Measurements from ENCODE around the gene LYRM1. TPM values are rescaled to one million over a fixed set of nuclear protein-coding genes. Genes with fewer than 3 reads are reported as not detected.
"Not testable (repeated sequence)": the region's sequence is repeated elsewhere in the genome, so short reads cannot be mapped to it uniquely, and the experiment has no call there.

LYRM1 gene
- total and polyA plus RNA-seq, 2 experiments from 2014 or later = 18.7 to 24.8 TPM

GRCh38 chr16:20929676-20930364 lies 29.2 kb downstream of the LYRM1 start:
- DNase-seq (ENCODE audit: low spot score); H2AFZ ChIP-seq; ATAC-seq; H3K4me1 Mint-ChIP-seq; H3K9me3 Mint-ChIP-seq; H3K4me2 ChIP-seq; H3K27me3 ChIP-seq (ENCODE audit: insufficient read depth); H3K4me1 ChIP-seq (ENCODE audit: insufficient read depth); H3K36me3 ChIP-seq (ENCODE audit: insufficient read depth); H3K27ac ChIP-seq (ENCODE audit: low read depth); H3K27ac Mint-ChIP-seq; H3K36me3 Mint-ChIP-seq (ENCODE audit: low read depth); H3K79me2 ChIP-seq (replicated peaks; ENCODE audit: insufficient read depth); H3K27me3 Mint-ChIP-seq (ENCODE audit: insufficient read depth, low read depth, poor library complexity); H3K9me2 ChIP-seq (ENCODE audit: insufficient read depth); H3K4me3 Mint-ChIP-seq; H3F3A ChIP-seq (replicated peaks; ENCODE audit: low read depth); H3K4me3 ChIP-seq; H4K20me1 ChIP-seq (replicated peaks; ENCODE audit: insufficient read depth): not testable (repeated sequence)

- Histone ChIP-seq H3K4me2 (no peak overlapping the region), H3K27ac (ENCODE audit: low read depth) (no peak overlapping the region), H3F3A (replicated peaks; ENCODE audit: low read depth) (no peaks in the 10 kb centered on the region), H3K4me3 (no peak overlapping the region), H3K9me2 (ENCODE audit: insufficient read depth) (no peaks in the 10 kb centered on the region), H3K4me1 (ENCODE audit: insufficient read depth) (no peaks in the 10 kb centered on the region), H3K79me2 (replicated peaks; ENCODE audit: insufficient read depth) (no peaks in the 10 kb centered on the region), H3K27me3 (ENCODE audit: insufficient read depth) (no peaks in the 10 kb centered on the region), H2AFZ (no peak overlapping the region), H3K36me3 (ENCODE audit: insufficient read depth) (no peaks in the 10 kb centered on the region), H4K20me1 (replicated peaks; ENCODE audit: insufficient read depth) (no peaks in the 10 kb centered on the region; the same call in 1 of the 2 replicates)
- no peak overlapping the region for H3K27ac Mint-ChIP-seq
- DNase-seq (ENCODE audit: low spot score) = no peak
- H3K27me3 Mint-ChIP-seq (ENCODE audit: insufficient read depth, low read depth, poor library complexity) = peaks cover 2% of the 10 kb centered on the region
- ATAC-seq = no peak
- no peaks in the 10 kb centered on the region for H3K4me1 Mint-ChIP-seq
- no peaks in the 10 kb centered on the region for H3K9me3 Mint-ChIP-seq
- TF ChIP-seq POLR2AphosphoS5 (IDR thresholded peaks at IDR 0.05; ENCODE audit: low read depth) (no peak), CREB1 (CRISPR knock-in tag; IDR thresholded peaks at IDR 0.05; ENCODE audit: low read depth) (no peak), ZNF114 (CRISPR knock-in tag; IDR thresholded peaks at IDR 0.05) (no peak), EZH2phosphoT487 (IDR thresholded peaks at IDR 0.05; ENCODE audit: unreplicated experiment) (no peak)
- H3K4me3 Mint-ChIP-seq = no peak overlapping the region
- H3K36me3 Mint-ChIP-seq (ENCODE audit: low read depth) = no peaks in the 10 kb centered on the region
Measured at GRCh38 chr16:20930365-20930690, 29.8 kb downstream of the LYRM1 start.

GRCh38 chr16:20931066-20931600 lies 30.6 kb downstream of the LYRM1 start:
- H3K4me2 ChIP-seq = no peak overlapping the region
- no peak for TF ChIP-seq ETS1 (IDR thresholded peaks at IDR 0.05)
- no peak for TF ChIP-seq CREB1 (CRISPR knock-in tag; IDR thresholded peaks at IDR 0.05; ENCODE audit: low read depth)
- no peak for TF ChIP-seq ZNF331 (CRISPR knock-in tag; IDR thresholded peaks at IDR 0.05; ENCODE audit: low read depth)
- TF ChIP-seq EZH2 (IDR thresholded peaks at IDR 0.05; ENCODE audit: low read depth, unreplicated experiment) = no peak
- TF ChIP-seq JUNB (IDR thresholded peaks at IDR 0.05; ENCODE audit: unreplicated experiment) = no peak
- no peak for TF ChIP-seq REST (IDR thresholded peaks at IDR 0.05; ENCODE audit: unreplicated experiment)
- no peak for TF ChIP-seq NANOG (IDR thresholded peaks at IDR 0.05; ENCODE audit: borderline replicate concordance)
- TF ChIP-seq POLR2AphosphoS5 (IDR thresholded peaks at IDR 0.05; ENCODE audit: low read depth) = no peak
- no peak for TF ChIP-seq STAT1 (IDR thresholded peaks at IDR 0.05; ENCODE audit: unreplicated experiment)
- no peak for TF ChIP-seq EZH2phosphoT487 (IDR thresholded peaks at IDR 0.05; ENCODE audit: unreplicated experiment)

More at GRCh38 chr16:20931066-20931600, 30.6 kb downstream of the LYRM1 start:
- Histone ChIP-seq H3K4me1 (ENCODE audit: insufficient read depth) (no peaks in the 10 kb centered on the region), H3K36me3 (ENCODE audit: insufficient read depth) (no peaks in the 10 kb centered on the region), H3K27ac (ENCODE audit: low read depth) (no peak overlapping the region), H3K9me2 (ENCODE audit: insufficient read depth) (no peaks in the 10 kb centered on the region), H3K27me3 (ENCODE audit: insufficient read depth) (no peaks in the 10 kb centered on the region), H3K4me3 (no peak overlapping the region), H3F3A (replicated peaks; ENCODE audit: low read depth) (no peaks in the 10 kb centered on the region), H2AFZ (peak overlapping the region; percentile 23; the same call in 1 of the 2 replicates), H3K79me2 (replicated peaks; ENCODE audit: insufficient read depth) (no peaks in the 10 kb centered on the region), H4K20me1 (replicated peaks; ENCODE audit: insufficient read depth) (no peaks in the 10 kb centered on the region)
- Mint-ChIP-seq H3K4me3 (no peak overlapping the region), H3K9me3 (no peaks in the 10 kb centered on the region), H3K27ac (no peak overlapping the region), H3K36me3 (ENCODE audit: low read depth) (no peaks in the 10 kb centered on the region), H3K27me3 (ENCODE audit: insufficient read depth, low read depth, poor library complexity) (peaks cover 3% of the 10 kb centered on the region), H3K4me1 (no peaks in the 10 kb centered on the region)
- DNase-seq (ENCODE audit: low spot score) = no peak
- no peak for ATAC-seq
